Right forelimb (tissue), 1 donor: ENCODE results near the gene ZNF462.
A peak's percentile ranks its signal among the peaks of the same experiment; 100 is the strongest.

Source experiments
- DNase-seq: peaks from one replicate; pipeline ENCODE4 v3.0.0-alpha.2; 2018

ZNF462 gene

GRCh38 chr9:106862110-106862820 lies 701 bp upstream of the ZNF462 start:
- peak; percentile 77 for DNase-seq

DNA sequence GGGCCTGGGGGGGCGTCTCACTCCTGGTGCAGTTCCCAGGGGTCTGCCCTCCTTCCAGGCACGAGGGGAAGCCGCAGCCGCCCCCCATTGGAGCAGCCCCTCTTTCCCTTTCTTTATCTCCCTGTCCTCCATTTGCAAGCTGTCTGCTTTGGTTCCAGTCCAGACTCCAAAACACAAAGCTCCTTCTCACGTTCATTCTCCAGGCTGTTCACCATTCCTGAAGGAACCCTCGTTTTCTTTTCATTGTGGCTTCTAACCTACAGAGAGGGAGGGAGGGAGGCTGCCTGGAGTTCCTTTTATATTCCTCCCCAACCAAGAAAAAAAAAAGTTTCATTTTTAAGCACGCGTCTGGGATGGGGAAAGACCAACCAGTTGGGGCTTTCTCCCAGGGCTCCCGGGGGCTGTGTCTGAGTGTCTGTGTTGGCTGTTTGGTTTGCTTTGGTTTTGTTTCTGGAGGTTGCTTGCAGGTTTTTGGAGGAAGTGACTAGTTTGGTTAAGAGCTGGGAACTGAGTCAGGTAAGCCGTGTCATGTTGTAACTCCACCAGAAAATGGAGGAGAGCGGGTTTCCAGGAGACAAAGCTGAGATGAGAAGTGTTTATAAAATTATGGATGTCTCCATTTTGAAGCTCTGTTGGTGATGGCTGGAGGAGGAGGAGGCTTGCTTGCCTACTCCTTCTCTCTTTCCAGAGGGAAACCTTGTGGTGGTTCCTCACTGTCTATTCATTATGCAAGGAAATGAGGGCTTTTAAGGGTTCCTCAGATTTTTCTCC lies 1.6 kb downstream of the ZNF462 start:
- DNase-seq = peak; percentile 75

DNA sequence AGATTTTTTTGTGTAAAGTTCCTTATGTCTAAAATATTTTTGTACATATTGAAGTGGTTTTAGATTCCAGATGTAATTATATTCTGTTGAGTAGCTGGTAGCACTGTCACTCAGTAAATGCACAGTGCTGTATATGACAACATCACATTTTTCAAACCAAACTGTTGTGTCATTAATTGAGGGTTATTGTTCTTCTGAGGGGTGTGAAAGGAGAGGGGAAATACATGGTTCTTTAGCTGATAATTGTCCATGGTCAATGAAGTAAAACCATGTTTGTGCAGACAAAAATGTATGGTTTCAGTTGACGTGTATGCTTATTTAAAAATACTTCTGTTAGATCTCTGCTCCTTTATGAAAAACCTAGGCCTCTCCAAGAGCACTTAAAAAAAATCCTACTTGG lies 3.3 kb downstream of the ZNF462 start:
- no peak for DNase-seq

- DNase-seq = no peak
Measured at GRCh38 chr9:106867286-106867685, 4.3 kb downstream of the ZNF462 start.

DNA sequence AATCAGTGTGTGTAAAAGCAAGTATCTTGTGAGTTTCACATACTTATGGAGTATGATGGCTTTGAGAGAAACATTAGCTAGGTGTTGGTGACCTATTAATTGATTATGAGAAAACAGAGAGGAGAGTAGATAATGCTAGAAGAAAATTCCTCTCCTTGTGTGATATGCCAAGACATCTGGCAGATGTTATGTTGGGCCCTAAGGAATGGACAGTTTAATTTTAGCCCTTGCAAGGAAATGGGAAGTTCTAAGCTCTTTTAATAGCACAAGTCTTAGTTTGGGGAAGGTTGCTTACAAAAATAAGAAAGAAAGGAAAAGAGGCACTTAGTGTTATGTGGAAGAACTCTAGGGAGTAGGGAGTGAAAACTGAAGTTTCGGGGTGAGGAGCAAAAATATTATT lies 5.1 kb downstream of the ZNF462 start:
- DNase-seq = no peak

DNA sequence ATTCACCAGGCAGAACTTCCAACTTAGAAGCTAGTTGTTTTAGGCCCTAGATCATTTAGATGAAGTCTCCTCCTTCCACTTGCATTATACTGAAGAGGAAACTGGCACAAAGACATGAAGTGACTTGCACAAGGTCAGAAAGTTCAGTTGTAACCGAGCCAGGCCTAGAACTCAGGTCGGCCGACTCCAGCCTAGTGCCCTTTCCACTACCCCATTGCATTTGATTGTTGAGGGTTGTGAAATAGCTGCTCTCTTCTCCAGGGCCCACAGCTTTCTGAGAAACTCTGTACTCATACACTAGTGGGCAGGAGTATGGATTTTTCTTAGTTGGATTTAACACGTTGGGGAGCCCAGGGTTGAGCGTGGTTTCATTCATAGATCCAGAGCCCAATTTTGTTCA lies 5.6 kb downstream of the ZNF462 start:
- DNase-seq = no peak

GRCh38 chr9:106869028-106869427 lies 6.1 kb downstream of the ZNF462 start:
- no peak for DNase-seq

DNA sequence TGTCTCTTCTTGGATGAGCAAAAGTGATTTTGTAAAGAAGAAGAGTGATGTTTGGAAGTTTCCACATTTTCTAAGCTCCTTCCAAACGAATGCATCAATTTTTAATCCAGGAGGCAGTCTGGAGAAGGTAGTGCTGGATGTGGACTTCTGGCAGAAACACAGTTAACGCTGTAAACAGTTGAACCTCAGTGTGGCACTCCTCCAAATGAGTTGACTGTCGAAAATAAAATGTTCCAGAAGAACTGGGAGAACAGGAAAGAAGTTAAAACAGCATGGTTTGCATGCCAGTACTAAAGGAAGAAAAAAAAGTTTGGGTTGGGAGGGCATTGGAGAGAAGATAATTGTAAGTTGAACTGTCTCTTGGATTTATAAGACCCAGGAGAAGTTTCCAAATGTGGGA lies 6.5 kb downstream of the ZNF462 start:
- DNase-seq = no peak

- no peak for DNase-seq
Measured at GRCh38 chr9:106872641-106873040, 9.7 kb downstream of the ZNF462 start.

GRCh38 chr9:106874031-106874430 lies 11.1 kb downstream of the ZNF462 start:
- DNase-seq = no peak

GRCh38 chr9:106874652-106875051 lies 11.7 kb downstream of the ZNF462 start:
- DNase-seq = no peak

- DNase-seq = no peak
Measured at GRCh38 chr9:106875529-106875928, 12.6 kb downstream of the ZNF462 start.

- DNase-seq = no peak
Measured at GRCh38 chr9:106877345-106877744, 14.4 kb downstream of the ZNF462 start.

DNA sequence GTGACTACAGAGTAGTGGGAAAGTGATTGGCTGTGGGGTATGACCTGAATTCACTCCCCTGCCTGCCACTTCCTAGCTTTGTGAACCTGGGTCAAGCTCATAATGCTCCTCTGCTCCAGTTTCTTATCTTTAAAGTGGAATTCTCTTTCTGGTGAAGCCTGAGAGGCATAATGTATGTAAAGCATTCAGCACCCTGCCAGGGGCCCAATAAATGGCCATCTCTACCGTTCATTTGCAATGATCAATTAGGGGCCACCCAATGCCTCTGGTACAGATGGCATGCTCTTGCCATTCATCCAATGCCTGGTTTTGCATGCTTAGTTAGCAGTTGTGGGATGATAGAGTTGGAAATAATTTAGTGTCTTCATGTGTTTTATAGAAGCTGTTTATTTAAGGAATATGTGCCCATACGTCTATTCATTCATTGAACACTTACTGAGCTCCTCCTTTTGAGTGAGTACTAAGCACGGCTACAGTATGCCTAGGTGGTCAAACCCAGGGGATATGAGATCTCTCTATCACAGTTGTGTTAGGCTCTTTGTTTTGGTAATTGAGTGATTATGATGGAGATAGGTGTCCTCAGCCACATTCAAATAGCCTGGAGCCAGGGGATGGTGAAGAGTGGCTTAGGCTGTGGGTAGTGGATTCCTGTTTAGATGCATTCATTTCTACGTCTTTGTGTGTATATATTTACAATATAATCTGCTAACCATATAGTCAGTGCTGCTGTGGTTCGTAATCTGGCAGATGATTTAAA lies 15.3 kb downstream of the ZNF462 start:
- DNase-seq = no peak

- DNase-seq = peak; percentile 65
Measured at GRCh38 chr9:106878934-106879333, 16.0 kb downstream of the ZNF462 start.

GRCh38 chr9:106879439-106879882 lies 16.5 kb downstream of the ZNF462 start:
- DNase-seq = no peak

- DNase-seq = no peak
Measured at GRCh38 chr9:106880081-106880480, 17.1 kb downstream of the ZNF462 start.

GRCh38 chr9:106880863-106881262 lies 17.9 kb downstream of the ZNF462 start:
- DNase-seq = no peak

DNA sequence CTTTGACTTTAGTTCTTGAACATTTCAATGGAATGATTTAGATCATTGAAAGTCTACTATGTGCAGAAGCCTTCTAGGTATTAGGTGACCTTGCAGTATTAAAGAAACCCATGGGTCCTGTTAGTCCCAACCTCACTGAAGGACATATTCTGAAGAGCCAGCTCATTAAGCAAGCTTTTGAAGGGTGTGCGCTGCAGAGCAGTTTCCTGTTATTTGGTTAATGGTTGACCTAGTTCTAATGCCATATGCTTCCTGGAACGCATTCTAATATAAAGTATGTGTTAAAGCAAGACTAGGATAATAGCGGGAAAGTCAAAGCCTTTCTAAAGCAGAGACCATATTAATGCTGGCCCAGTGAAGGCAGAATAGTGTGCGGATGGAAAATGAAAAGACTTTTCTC lies 20.1 kb downstream of the ZNF462 start:
- DNase-seq = no peak

DNA sequence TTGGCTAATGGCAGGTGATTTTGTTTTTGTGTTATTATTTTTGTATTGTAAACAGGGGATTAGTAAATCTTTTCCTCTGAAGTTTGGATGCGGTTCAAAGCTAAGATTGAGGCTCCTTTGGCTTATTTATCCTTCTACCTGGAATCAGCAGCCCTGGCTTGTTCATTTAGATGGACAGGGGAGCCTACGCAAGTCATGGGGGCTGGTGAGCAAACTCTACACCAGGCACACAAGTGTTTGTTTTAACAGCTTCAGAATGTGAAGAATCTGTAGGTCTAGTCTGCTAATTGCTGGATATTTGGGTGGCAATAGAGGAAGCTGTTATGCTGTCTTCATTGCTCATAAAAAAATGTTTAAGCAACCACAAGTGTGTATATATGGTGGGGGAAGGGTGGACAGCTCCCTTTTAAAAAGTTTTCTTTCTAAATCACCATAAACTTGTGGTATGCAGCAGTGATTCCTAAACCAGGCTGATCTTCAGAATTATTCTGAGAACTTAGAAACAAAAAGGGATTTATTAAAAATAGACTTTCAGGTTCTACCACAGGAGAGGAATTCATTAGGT lies 20.7 kb downstream of the ZNF462 start:
- DNase-seq = no peak

- DNase-seq = no peak
Measured at GRCh38 chr9:106885451-106885850, 22.5 kb downstream of the ZNF462 start.

DNA sequence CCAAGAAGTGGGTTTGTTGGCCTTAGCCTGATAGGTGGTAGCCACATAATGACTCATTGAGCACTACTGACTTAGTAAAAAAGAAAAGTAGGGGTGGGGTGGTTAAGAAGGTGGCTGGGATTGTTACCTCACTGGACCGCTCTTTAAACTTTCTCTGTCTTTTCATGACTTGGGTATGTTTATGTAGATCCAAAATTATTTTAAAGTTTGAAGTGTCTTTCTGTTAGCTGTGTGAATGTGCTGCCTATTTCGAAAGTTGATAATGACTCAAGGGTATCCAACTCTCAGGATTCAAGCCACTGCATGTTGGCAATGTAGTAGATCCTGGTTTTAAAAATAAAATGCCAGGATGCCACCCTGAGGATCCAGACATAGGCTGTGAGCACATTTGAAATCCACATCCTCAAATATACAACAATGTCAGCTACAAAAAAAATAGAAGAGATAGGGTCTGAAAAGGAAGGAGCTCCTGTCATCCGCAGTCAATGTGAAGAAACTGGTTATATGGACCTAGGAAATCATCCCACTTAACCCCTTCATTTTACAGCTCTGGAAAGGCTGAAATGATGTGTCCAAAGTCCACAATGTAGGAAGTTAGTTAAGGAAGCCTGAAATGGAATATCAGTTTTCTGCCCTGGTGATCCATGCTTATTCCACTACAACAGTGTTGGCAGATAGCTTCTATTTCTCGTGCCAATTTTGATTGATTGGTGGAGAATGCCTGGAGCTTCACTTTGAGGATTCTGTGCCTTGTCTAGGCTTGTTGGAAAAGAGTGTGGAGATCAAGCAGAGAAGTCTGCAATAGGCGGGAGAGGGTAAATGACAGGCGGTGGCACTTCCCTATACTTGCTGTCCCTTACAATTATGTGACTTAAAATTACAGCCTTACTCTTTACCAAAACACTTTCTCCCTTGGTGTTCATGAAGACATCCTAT lies 23.4 kb downstream of the ZNF462 start:
- no peak for DNase-seq
